Glomerular visceral epithelial cell (primary cell): ENCODE measurements around the gene SPIN2A.
"Not testable (repeated sequence)": the region's sequence is repeated elsewhere in the genome, so short reads cannot be mapped to it uniquely, and the experiment has no call there.

Experiments used
- DNase-seq: peaks from one replicate; pipeline ENCODE4 v3.0.0-alpha.2; 2016; ENCODE audit errors: extremely low spot score

The SPIN2A gene

DNA sequence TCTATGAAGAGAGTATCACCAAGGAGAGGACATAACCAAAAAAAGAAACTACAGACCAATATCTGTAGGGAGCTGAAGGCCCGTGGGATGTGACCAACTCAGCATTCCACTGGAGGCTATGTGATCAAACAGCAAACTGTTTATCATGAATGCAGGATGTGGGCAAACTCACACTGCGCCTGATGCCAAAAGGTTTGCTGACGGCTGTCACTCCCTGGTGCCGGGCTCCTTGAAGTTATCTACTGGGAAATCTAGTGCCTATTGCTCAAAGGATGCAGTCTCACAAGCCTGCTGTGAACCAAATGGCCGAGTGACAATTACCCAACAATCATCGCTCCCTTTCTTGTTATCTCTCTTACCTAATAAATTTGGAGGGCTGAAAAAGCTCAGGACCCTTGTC lies 34.3 kb downstream of the SPIN2A start:
- not testable (repeated sequence) for DNase-seq
